GM20000 (cell line): ENCODE results near the gene COL23A1.
"Not testable (repeated sequence)": the region's sequence is repeated elsewhere in the genome, so short reads cannot be mapped to it uniquely, and the experiment has no call there.

ENCODE experiments used
- DNase-seq: peaks from one replicate; pipeline ENCODE4 v3.0.0; 2012; ENCODE audit warnings: low spot score
- CTCF ChIP-seq: IDR thresholded peaks from 2 replicates; pipeline ENCODE4 v1.5.1; 2012; ENCODE audit warnings: mild to moderate bottlenecking, control low read depth; ENCODE audit errors: extremely low read depth, missing control alignments

Gene COL23A1

GRCh38 chr5:178306430-178307225 is 283.6 kb downstream of the COL23A1 start:
- no peak for DNase-seq
- no peak for TF ChIP-seq CTCF

- no peak for DNase-seq
- TF ChIP-seq CTCF, result no peak
Measured at GRCh38 chr5:178305801-178306200, 284.4 kb downstream of the COL23A1 start.

GRCh38 chr5:178304761-178305645 is 285.2 kb downstream of the COL23A1 start:
- no peak for TF ChIP-seq CTCF
- DNase-seq, result no peak

GRCh38 chr5:178304016-178304415 is 286.2 kb downstream of the COL23A1 start:
- DNase-seq, result no peak
- TF ChIP-seq CTCF, result no peak

GRCh38 chr5:178302321-178302720 is 287.9 kb downstream of the COL23A1 start:
- DNase-seq, result not testable (repeated sequence)

- no peak for TF ChIP-seq CTCF
- no peak for DNase-seq
Measured at GRCh38 chr5:178301641-178302040, 288.6 kb downstream of the COL23A1 start.

- no peak for DNase-seq
- TF ChIP-seq CTCF, result no peak
Measured at GRCh38 chr5:178298283-178298807, 291.8 kb downstream of the COL23A1 start.
